ENCODE results near the gene TTLL8.

The TTLL8 gene

GRCh38 chr22:50040717-50041116 is 17.4 kb downstream of the TTLL8 start:
- DNase-seq = no peak

- DNase-seq = no peak
Measured at GRCh38 chr22:50039669-50040443, 18.2 kb downstream of the TTLL8 start.

- no peak for DNase-seq
Measured at GRCh38 chr22:50035976-50036724, 21.9 kb downstream of the TTLL8 start.

- DNase-seq = no peak
Measured at GRCh38 chr22:50035131-50035881, 22.8 kb downstream of the TTLL8 start.

- no peak for DNase-seq
Measured at GRCh38 chr22:50034126-50035081, 23.7 kb downstream of the TTLL8 start.

- DNase-seq = no peak
Measured at GRCh38 chr22:50032941-50033601, 25.0 kb downstream of the TTLL8 start.

GRCh38 chr22:50032109-50032871 is 25.8 kb downstream of the TTLL8 start:
- no peak for DNase-seq

GRCh38 chr22:50031189-50032091 is 26.7 kb downstream of the TTLL8 start:
- DNase-seq = no peak

- no peak for DNase-seq
Measured at GRCh38 chr22:50030297-50031188, 27.6 kb downstream of the TTLL8 start.

GRCh38 chr22:50027639-50028537 is 30.2 kb downstream of the TTLL8 start:
- DNase-seq = no peak

GRCh38 chr22:50025993-50026392 is 32.1 kb downstream of the TTLL8 start:
- DNase-seq = no peak

- DNase-seq = no peak
Measured at GRCh38 chr22:50022171-50022819, 35.8 kb downstream of the TTLL8 start.

- DNase-seq = no peak
Measured at GRCh38 chr22:50020606-50021005, 37.5 kb downstream of the TTLL8 start.

GRCh38 chr22:50019316-50019715 is 38.8 kb downstream of the TTLL8 start:
- DNase-seq = no peak

GRCh38 chr22:50018608-50019285 is 39.4 kb downstream of the TTLL8 start:
- no peak for DNase-seq

GRCh38 chr22:50017701-50018224 is 40.3 kb downstream of the TTLL8 start:
- no peak for DNase-seq
